GM12892 (cell line): Measurements from ENCODE around the gene TMEM213.

ENCODE experiments used
- DNase-seq: peaks from one replicate; pipeline ENCODE4 v3.0.0; 2011; ENCODE audit not compliant: insufficient read length
- FAIRE-seq: peaks from 2 replicates; lab custom pipeline; 2011; peaks lifted over from hg19 to GRCh38; lab: Jason Lieb, UNC
- POLR2A ChIP-seq: IDR thresholded peaks from 2 replicates; pipeline ENCODE4 v1.6.1; 2011; ENCODE audit warnings: low read depth, low read length, control low read depth
- POLR2AphosphoS5 ChIP-seq: IDR thresholded peaks from 2 replicates; pipeline ENCODE4 v1.6.1; 2011; ENCODE audit warnings: low read depth, low read length, control low read depth
- TAF1 ChIP-seq: IDR thresholded peaks from 2 replicates; pipeline ENCODE4 v1.6.1; 2011; ENCODE audit warnings: low read depth, mild to moderate bottlenecking, control low read depth, low read length, borderline replicate concordance

TMEM213 gene

GRCh38 chr7:138825049-138825721 lies 27.4 kb downstream of the TMEM213 start:
- DNase-seq = no peak
- TF ChIP-seq POLR2AphosphoS5 (no peak), TAF1 (no peak), POLR2A (no peak)
- no peak for FAIRE-seq

- TF ChIP-seq TAF1 = no peak
- TF ChIP-seq POLR2AphosphoS5 = no peak
- no peak for TF ChIP-seq POLR2A
- FAIRE-seq (no peak), DNase-seq (no peak)
Measured at GRCh38 chr7:138828302-138828701, 30.5 kb downstream of the TMEM213 start.

- TF ChIP-seq TAF1 (no peak), POLR2AphosphoS5 (no peak), POLR2A (no peak)
- no peak for FAIRE-seq
- DNase-seq = no peak
Measured at GRCh38 chr7:138829335-138829734, 31.5 kb downstream of the TMEM213 start.

GRCh38 chr7:138832966-138833365 lies 35.2 kb downstream of the TMEM213 start:
- FAIRE-seq = no peak

GRCh38 chr7:138833596-138833995 lies 35.8 kb downstream of the TMEM213 start:
- no peak for DNase-seq
- FAIRE-seq = no peak
- TF ChIP-seq TAF1 (no peak), POLR2AphosphoS5 (no peak)

More at GRCh38 chr7:138832966-138833365, 35.2 kb downstream of the TMEM213 start:
- no peak for TF ChIP-seq POLR2A
- DNase-seq = no peak

GRCh38 chr7:138834583-138834982 lies 36.8 kb downstream of the TMEM213 start:
- TF ChIP-seq POLR2A = no peak
- no peak for DNase-seq
- FAIRE-seq = no peak

- FAIRE-seq (no peak), DNase-seq (no peak)
- no peak for TF ChIP-seq POLR2AphosphoS5
- TF ChIP-seq TAF1 = no peak
- TF ChIP-seq POLR2A = no peak
Measured at GRCh38 chr7:138835087-138835486, 37.3 kb downstream of the TMEM213 start.

- DNase-seq (no peak), FAIRE-seq (no peak)
- TF ChIP-seq POLR2AphosphoS5 (no peak), POLR2A (no peak)
Measured at GRCh38 chr7:138837627-138838026, 39.8 kb downstream of the TMEM213 start.

- TF ChIP-seq POLR2AphosphoS5 = no peak
- DNase-seq (no peak), FAIRE-seq (no peak)
Measured at GRCh38 chr7:138838166-138838565, 40.4 kb downstream of the TMEM213 start.

- FAIRE-seq = no peak
- DNase-seq = no peak
- TF ChIP-seq POLR2AphosphoS5 (no peak), POLR2A (no peak), TAF1 (no peak)
Measured at GRCh38 chr7:138842111-138842510, 44.3 kb downstream of the TMEM213 start.

GRCh38 chr7:138843632-138844580 lies 46.1 kb downstream of the TMEM213 start:
- DNase-seq (no peak), FAIRE-seq (no peak)
- TF ChIP-seq POLR2AphosphoS5 (no peak), TAF1 (no peak), POLR2A (no peak)

GRCh38 chr7:138845711-138846110 lies 47.9 kb downstream of the TMEM213 start:
- FAIRE-seq (no peak), DNase-seq (no peak)
- TF ChIP-seq POLR2A (no peak), POLR2AphosphoS5 (no peak), TAF1 (no peak)
